Endothelial cell of umbilical vein (primary cell): Measurements from ENCODE around the gene CHST12. TPM values are rescaled to one million over a fixed set of nuclear protein-coding genes. Genes with fewer than 3 reads are reported as not detected.

Source experiments
- BruUV-seq: library from RNA; stranded (reverse); fragments of 400-500 nt; replicated peaks from 2 replicates; lab custom pipeline; 2021; lab: Mats Ljungman, UMichigan
- CTCF ChIA-PET: fragments of 300-600, 350-600 bp; sonication (Branson Sonifier 250); formaldehyde crosslinking; loops from one replicate; lab custom pipeline; 2021; ENCODE audit warnings: antibody characterized with exemption, inconsistent platforms; lab: Charles Lee
- POLR2A ChIA-PET: fragments of 300-600, 350-600 bp; sonication (Branson Sonifier 250); formaldehyde crosslinking; loops from one replicate; lab custom pipeline; 2021; ENCODE audit warnings: antibody characterized with exemption, inconsistent platforms; lab: Charles Lee
- DNase-seq: peaks from one replicate; pipeline ENCODE4 v3.0.0-alpha.2; 2011; ENCODE audit warnings: low read depth, low spot score
- FAIRE-seq: peaks from 2 replicates; lab custom pipeline; 2011; peaks lifted over from hg19 to GRCh38; lab: Jason Lieb, UNC
- H2AFZ ChIP-seq: 2 replicates; pipeline ENCODE4 v1.6.0; 2012; ENCODE audit warnings: low read depth, low read length, control low read depth, inconsistent platforms
- H3K27ac ChIP-seq: 2 replicates; pipeline ENCODE4 v1.5.1; 2011; ENCODE audit warnings: low read depth, mild to moderate bottlenecking, control low read depth, low read length, moderate library complexity; ENCODE audit not compliant: insufficient read depth
- H3K27me3 ChIP-seq, 2 experiments: 2 replicates each; pipeline versions ENCODE4 v1.6.0 to v1.6.1; 2011; ENCODE audit warnings: low read length in 2 of 2, mixed read lengths in 1 of 2; ENCODE audit not compliant: control insufficient read depth in 2 of 2, insufficient read depth in 2 of 2
- H3K36me3 ChIP-seq, 2 experiments: 2 replicates in 1 of 2; 3 replicates in 1 of 2; pipeline ENCODE4 v1.5.1; 2011; ENCODE audit warnings: low read length in 2 of 2, mild to moderate bottlenecking in 1 of 2, moderate library complexity in 1 of 2; ENCODE audit not compliant: control insufficient read depth in 2 of 2, insufficient read depth in 2 of 2; ENCODE audit errors: extremely low read depth in 1 of 2
- H3K4me1 ChIP-seq: 3 replicates; pipeline ENCODE4 v1.5.1; 2011; ENCODE audit warnings: mild to moderate bottlenecking, low read length; ENCODE audit not compliant: control insufficient read depth, insufficient read depth; ENCODE audit errors: extremely low read depth
- H3K4me2 ChIP-seq: 2 replicates; pipeline ENCODE4 v1.6.1; 2011; ENCODE audit warnings: low read length, control low read depth, mixed read lengths; ENCODE audit not compliant: insufficient read depth
- H3K4me3 ChIP-seq, 3 experiments: fragments of 200-600 bp in 1 of 3; sonication (generic), shearing (Covaris generic) in 1 of 3; replicated peaks in 1 of 3; 2 replicates each; pipeline ENCODE4 v1.5.1; 2011 to 2016; ENCODE audit warnings: control low read depth in 3 of 3, low read length in 3 of 3, mild to moderate bottlenecking in 2 of 3, inconsistent platforms in 1 of 3, low read depth in 1 of 3, moderate library complexity in 1 of 3; ENCODE audit not compliant: insufficient read depth in 1 of 3
- H3K79me2 ChIP-seq: 2 replicates; pipeline ENCODE4 v1.6.0; 2012; ENCODE audit warnings: low read length, inconsistent platforms; ENCODE audit not compliant: control insufficient read depth, insufficient read depth
- H3K9ac ChIP-seq: replicated peaks from 2 replicates; pipeline ENCODE3; 2011; ENCODE audit warnings: low read length, control low read depth; ENCODE audit not compliant: insufficient read depth; ENCODE audit errors: extremely low read depth
- H3K9me1 ChIP-seq: replicated peaks from 3 replicates; pipeline ENCODE4 v1.6.0; 2011; ENCODE audit warnings: mild to moderate bottlenecking, low read length; ENCODE audit not compliant: control insufficient read depth, insufficient read depth; ENCODE audit errors: extremely low read depth
- H3K9me3 ChIP-seq: replicated peaks from 2 replicates; pipeline ENCODE4 v1.5.1; 2012; ENCODE audit warnings: low read length, inconsistent platforms; ENCODE audit not compliant: control insufficient read depth, insufficient read depth
- H4K20me1 ChIP-seq: replicated peaks from 2 replicates; pipeline ENCODE3; 2011; ENCODE audit warnings: mild to moderate bottlenecking, low read length; ENCODE audit not compliant: control insufficient read depth, insufficient read depth; ENCODE audit errors: extremely low read depth
- EZH2 ChIP-seq: IDR thresholded peaks from 2 replicates; pipeline ENCODE4 v1.6.1; 2012; ENCODE audit warnings: borderline replicate concordance, low read depth, mild to moderate bottlenecking, moderate library complexity, low read length, inconsistent platforms; ENCODE audit not compliant: severe bottlenecking
- FOS ChIP-seq: IDR thresholded peaks from 2 replicates; pipeline ENCODE4 v1.6.1; 2011; ENCODE audit warnings: mild to moderate bottlenecking, low read length, moderate library complexity, borderline replicate concordance; ENCODE audit not compliant: insufficient read depth
- GATA2 ChIP-seq: IDR thresholded peaks from 2 replicates; pipeline ENCODE4 v1.7.0; 2011; ENCODE audit warnings: low read depth, mild to moderate bottlenecking, moderate library complexity, mixed read lengths, low read length; ENCODE audit not compliant: insufficient read length, insufficient read depth
- JUN ChIP-seq: IDR thresholded peaks from 2 replicates; pipeline ENCODE4 v1.6.1; 2011; ENCODE audit warnings: borderline replicate concordance, low read depth; ENCODE audit not compliant: insufficient read length, insufficient read depth
- MYC ChIP-seq: IDR thresholded peaks from one replicate; pipeline ENCODE4 v1.6.1; 2011; ENCODE audit warnings: mild to moderate bottlenecking, low read depth, low read length
- POLR2A ChIP-seq: IDR thresholded peaks from 2 replicates; pipeline ENCODE4 v1.6.1; 2012; ENCODE audit warnings: low read depth, mild to moderate bottlenecking, control low read depth, low read length
- POLR2AphosphoS5 ChIP-seq: IDR thresholded peaks from 2 replicates; pipeline ENCODE4 v1.6.1; 2012; ENCODE audit warnings: low read depth, mild to moderate bottlenecking, control low read depth, low read length, moderate library complexity; ENCODE audit not compliant: insufficient read depth
- dilution Hi-C: fragments of 300-500 bp; cut with MboI; formaldehyde crosslinking; loops from one replicate; pipeline ENCODE4 v1.15.0; 2019; ENCODE audit warnings: low sequenced_read_pairs; ENCODE audit not compliant: extremely low pct_ligation_motif_present
- intact Hi-C: fragments of 100-400 bp; cut with micrococcal nuclease; formaldehyde crosslinking; loops from one replicate; pipeline ENCODE4 v1.10.0; 2022
- polyA plus RNA-seq, 4 experiments: library from polyadenylated mRNA; depleted of rRNA in 3 of 4; stranded (reverse) in 3 of 4; unstranded in 1 of 4; fragments of >200 nt; gene quantifications; 2 replicates each; pipeline versions ENCODE4 v1.2.1 to v1.2.3, GENCODE V29; 2011 to 2012; ENCODE audit warnings: missing spikeins in 1 of 4
- total RNA-seq: library from RNA; stranded (reverse); gene quantifications from 2 replicates; pipeline ENCODE4 v1.2.3, GENCODE V29; 2021
- TF ChIP-seq, protein P1 (sequence below): IDR thresholded peaks from 2 replicates; pipeline ENCODE4 v1.6.1; 2011; ENCODE audit not compliant: insufficient read depth, insufficient read length
- TF ChIP-seq, protein P2 (sequence below), 2 donors: IDR thresholded peaks; 1 replicate in 1 of 2; 2 replicates in 1 of 2; pipeline ENCODE4 v1.5.1; 2011; ENCODE audit warnings: low read length in 2 of 2, mild to moderate bottlenecking in 2 of 2, moderate library complexity in 2 of 2, control low read depth in 1 of 2, inconsistent platforms in 1 of 2, low read depth in 1 of 2; ENCODE audit not compliant: insufficient read depth in 1 of 2; ENCODE audit errors: extremely low read depth in 1 of 2

Gene CHST12
- total and polyA plus RNA-seq, 2 donors (not counting 3 experiments of a cell fraction or from before 2014, with no cell fraction given): 30.2 to 52.6 TPM

DNA sequence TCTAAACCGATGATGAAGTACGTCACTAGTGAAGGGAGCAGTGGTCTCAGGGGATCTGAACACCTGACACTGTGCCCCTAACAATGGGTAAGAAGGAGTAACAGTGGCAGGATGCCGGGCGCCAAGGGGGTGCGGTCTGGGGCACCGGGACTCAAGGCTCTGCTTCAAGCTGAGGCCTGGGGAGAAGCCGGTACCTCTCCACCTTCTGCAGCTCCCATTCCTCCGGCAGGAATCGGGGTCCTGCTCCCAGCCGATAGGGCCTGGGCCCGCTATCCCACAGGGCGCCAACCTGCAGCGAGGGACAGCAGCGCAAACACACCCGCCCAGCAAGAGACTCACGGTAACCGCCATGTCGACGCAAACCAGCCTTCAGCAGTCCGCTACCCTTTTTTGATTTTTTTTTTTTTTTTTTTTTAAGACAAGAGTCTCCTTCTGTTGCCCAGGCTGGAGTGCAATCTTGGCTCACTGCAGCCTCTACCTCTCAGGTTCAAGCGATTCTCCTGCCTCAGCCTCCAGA is 8.8 kb upstream of the CHST12 start:
- H3K9ac ChIP-seq: no peak overlapping the region
- ChIA-PET CTCF (interaction anchor here (1.2 to 1.5 kb wide), 2 partner anchors 8 to 15 kb away, joined by 3 to 5 read pairs; partner anchors contain the start of gene CHST12), POLR2A (no interaction called here)
- H3K27ac ChIP-seq: no peak overlapping the region
- no peak overlapping the region for H3K4me2 ChIP-seq
- peaks cover 10% of the 10 kb centered on the region for H3K4me1 ChIP-seq
- intact Hi-C loops: no loop called here
- FAIRE-seq (no peak), DNase-seq (no peak)
- no TSS peak for BruUV-seq
- no peaks in the 10 kb centered on the region for H4K20me1 ChIP-seq
- dilution Hi-C loops: no loop called here
- no peak for TF ChIP-seq POLR2A
- TF ChIP-seq, protein P1, sequence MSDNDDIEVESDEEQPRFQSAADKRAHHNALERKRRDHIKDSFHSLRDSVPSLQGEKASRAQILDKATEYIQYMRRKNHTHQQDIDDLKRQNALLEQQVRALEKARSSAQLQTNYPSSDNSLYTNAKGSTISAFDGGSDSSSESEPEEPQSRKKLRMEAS: no peak
- TF ChIP-seq POLR2AphosphoS5: no peak
- TF ChIP-seq EZH2: no peak
- TF ChIP-seq, protein P2, sequence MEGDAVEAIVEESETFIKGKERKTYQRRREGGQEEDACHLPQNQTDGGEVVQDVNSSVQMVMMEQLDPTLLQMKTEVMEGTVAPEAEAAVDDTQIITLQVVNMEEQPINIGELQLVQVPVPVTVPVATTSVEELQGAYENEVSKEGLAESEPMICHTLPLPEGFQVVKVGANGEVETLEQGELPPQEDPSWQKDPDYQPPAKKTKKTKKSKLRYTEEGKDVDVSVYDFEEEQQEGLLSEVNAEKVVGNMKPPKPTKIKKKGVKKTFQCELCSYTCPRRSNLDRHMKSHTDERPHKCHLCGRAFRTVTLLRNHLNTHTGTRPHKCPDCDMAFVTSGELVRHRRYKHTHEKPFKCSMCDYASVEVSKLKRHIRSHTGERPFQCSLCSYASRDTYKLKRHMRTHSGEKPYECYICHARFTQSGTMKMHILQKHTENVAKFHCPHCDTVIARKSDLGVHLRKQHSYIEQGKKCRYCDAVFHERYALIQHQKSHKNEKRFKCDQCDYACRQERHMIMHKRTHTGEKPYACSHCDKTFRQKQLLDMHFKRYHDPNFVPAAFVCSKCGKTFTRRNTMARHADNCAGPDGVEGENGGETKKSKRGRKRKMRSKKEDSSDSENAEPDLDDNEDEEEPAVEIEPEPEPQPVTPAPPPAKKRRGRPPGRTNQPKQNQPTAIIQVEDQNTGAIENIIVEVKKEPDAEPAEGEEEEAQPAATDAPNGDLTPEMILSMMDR (IDR thresholded peaks at IDR 0.05; ENCODE audit: extremely low read depth in 1 of 2, insufficient read depth in 1 of 2, low read depth in 1 of 2, low read length in 2 of 2): no peak
- no peak for TF ChIP-seq MYC
- TF ChIP-seq FOS: no peak
- no peak for TF ChIP-seq GATA2
- no peak for TF ChIP-seq JUN
- H3K27me3 ChIP-seq: no peaks in the 10 kb centered on the region
- H3K36me3 ChIP-seq: no peaks in the 10 kb centered on the region
- no peaks in the 10 kb centered on the region for H3K9me1 ChIP-seq
- H3K4me3 ChIP-seq: no peak overlapping the region
- H3K79me2 ChIP-seq: no peaks in the 10 kb centered on the region
- H2AFZ ChIP-seq: no peak overlapping the region
- no peaks in the 10 kb centered on the region for H3K9me3 ChIP-seq
